Glomerular endothelial cell (primary cell): ENCODE results near the gene HOXD12. TPM values are rescaled to one million over a fixed set of nuclear protein-coding genes. Genes with fewer than 3 reads are reported as not detected.

Experiments used
- DNase-seq: peaks from one replicate; pipeline ENCODE4 v3.0.0-alpha.2; 2011; ENCODE audit warnings: low read depth, low spot score; ENCODE audit errors: extremely low read depth
- total RNA-seq: library from RNA; depleted of rRNA; stranded (reverse); fragments of >200 nt; gene quantifications from 2 replicates; pipeline ENCODE4 v1.2.3, GENCODE V29; 2015

HOXD12 gene
- total RNA-seq, 1 donor from 2014 or later, result not detected

- no peak for DNase-seq
These were observed 47.0 kb downstream of the HOXD12 start for GRCh38 chr2:176146645-176147044.

GRCh38 chr2:176147210-176147799 lies 47.7 kb downstream of the HOXD12 start:
- DNase-seq, result no peak

- DNase-seq, result no peak
These were observed 48.4 kb downstream of the HOXD12 start for GRCh38 chr2:176147800-176148496.

- DNase-seq, result no peak
These were observed 49.3 kb downstream of the HOXD12 start for GRCh38 chr2:176148751-176149421.

GRCh38 chr2:176149481-176149938 lies 49.9 kb downstream of the HOXD12 start:
- DNase-seq, result no peak

- DNase-seq, result no peak
These were observed 50.5 kb downstream of the HOXD12 start for GRCh38 chr2:176149939-176150583.

- DNase-seq, result no peak
These were observed 51.2 kb downstream of the HOXD12 start for GRCh38 chr2:176150584-176151441.

- no peak for DNase-seq
These were observed 52.1 kb downstream of the HOXD12 start, which contains the start of gene HOXD4 for GRCh38 chr2:176151442-176152287. TSS of gene HOXD4 (plus strand) at chr2:176151550. CDS start at chr2:176151634, 84 bp downstream.

Other genes with a start within 250 kb of the HOXD12 start
- gene LNPK, start 97.5 kb upstream of the HOXD12 start, total RNA-seq, result 6.8 and 8.4 TPM in 2 replicates
- gene EVX2, start 15.8 kb upstream of the HOXD12 start, total RNA-seq, result not detected in 2 replicates
- not detected in 2 replicates for gene HOXD13, start 7.1 kb upstream of the HOXD12 start, total RNA-seq
- gene HOXD11, start 7.5 kb downstream of the HOXD12 start, total RNA-seq, result 2.2 and 2.5 TPM in 2 replicates
- gene HOXD10, start 17.0 kb downstream of the HOXD12 start, total RNA-seq, result 1.3 and 2.0 TPM in 2 replicates
- gene HOXD9, start 22.9 kb downstream of the HOXD12 start, total RNA-seq, result 4.7 and 7.6 TPM in 2 replicates
- 14.2 and 18.9 TPM in 2 replicates for gene HOXD8, start 29.9 kb downstream of the HOXD12 start, total RNA-seq
- 5.5 and 12.4 TPM in 2 replicates for gene HOXD4, start 51.8 kb downstream of the HOXD12 start, total RNA-seq
- gene HOXD3, start 57.5 kb downstream of the HOXD12 start, total RNA-seq, result 5.3 and 7.2 TPM in 2 replicates
- 19.0 and 38.6 TPM in 2 replicates for gene HOXD1, start 88.9 kb downstream of the HOXD12 start, total RNA-seq
- 46.3 and 48.2 TPM in 2 replicates for gene MTX2, start 169.6 kb downstream of the HOXD12 start, total RNA-seq